Neural cell (in vitro differentiated cells): ENCODE measurements around the gene CAMK2D. TPM values are rescaled to one million over a fixed set of nuclear protein-coding genes. Genes with fewer than 3 reads are reported as not detected.

Source experiments
- H2AFZ ChIP-seq: fragments of 200-600, 300-800 bp; sonication (generic), shearing (Covaris generic); 2 replicates; pipeline ENCODE4 v1.6.0; 2014; ENCODE audit warnings: low read depth, mild to moderate bottlenecking, antibody characterized with exemption, low read length, moderate library complexity
- H3F3A ChIP-seq: fragments of 200-600 bp; shearing (Covaris generic); 2 replicates; pipeline ENCODE4 v1.6.1; 2016; ENCODE audit warnings: mild to moderate bottlenecking, moderate library complexity, mixed read lengths, antibody characterized with exemption, low read length; ENCODE audit not compliant: insufficient read depth, poor library complexity, severe bottlenecking
- H3K27ac ChIP-seq: fragments of 200-600, 300-800 bp; sonication (generic), shearing (Covaris generic); 2 replicates; pipeline ENCODE4 v1.5.1; 2014; ENCODE audit warnings: mild to moderate bottlenecking, low read length, moderate library complexity
- H3K27me3 ChIP-seq: fragments of 300-800, 200-600 bp; sonication (generic), shearing (Covaris generic); 2 replicates; pipeline ENCODE4 v1.6.0; 2014; ENCODE audit warnings: mild to moderate bottlenecking, low read depth, low read length, moderate library complexity; ENCODE audit not compliant: insufficient read depth
- H3K36me3 ChIP-seq: fragments of 300-800, 200-600 bp; sonication (generic), shearing (Covaris generic); 2 replicates; pipeline ENCODE4 v1.5.1; 2014; ENCODE audit warnings: mild to moderate bottlenecking, antibody characterized with exemption, low read length, moderate library complexity; ENCODE audit not compliant: insufficient read depth
- H3K4me2 ChIP-seq: fragments of 300-800, 200-600 bp; sonication (generic), shearing (Covaris generic); 2 replicates; pipeline ENCODE4 v1.6.0; 2014; ENCODE audit warnings: mild to moderate bottlenecking, low read length
- H3K4me3 ChIP-seq: fragments of 300-800, 200-600 bp; sonication (generic), shearing (Covaris generic); 2 replicates; pipeline ENCODE4 v1.5.1; 2014; ENCODE audit warnings: mild to moderate bottlenecking, low read length, moderate library complexity
- H3K79me2 ChIP-seq: fragments of 200-600 bp; shearing (Covaris generic); replicated peaks from 2 replicates; pipeline ENCODE4 v1.6.0; 2014; ENCODE audit warnings: mild to moderate bottlenecking, low read length, moderate library complexity; ENCODE audit not compliant: insufficient read depth
- H3K9ac ChIP-seq: fragments of 300-800, 200-600 bp; sonication (generic), shearing (Covaris generic); 2 replicates; pipeline ENCODE4 v1.6.1; 2016; ENCODE audit warnings: mild to moderate bottlenecking, low read length, mixed read lengths
- H3K9me2 ChIP-seq: fragments of 200-600 bp; shearing (Covaris generic); 2 replicates; pipeline ENCODE4 v1.6.1; 2016; ENCODE audit warnings: mild to moderate bottlenecking, low read length, mixed read lengths; ENCODE audit not compliant: insufficient read depth
- H3K9me3 ChIP-seq: fragments of 200-600, 300-800 bp; sonication (generic), shearing (Covaris generic); 2 replicates; pipeline ENCODE4 v1.6.1; 2016; ENCODE audit warnings: mild to moderate bottlenecking, mixed run types, low read length, moderate library complexity, mixed read lengths
- H4K20me1 ChIP-seq: fragments of 200-600 bp; shearing (Covaris generic); 2 replicates; pipeline ENCODE4 v1.6.1; 2016; ENCODE audit warnings: mild to moderate bottlenecking, mixed run types; ENCODE audit not compliant: insufficient read depth
- CTCF ChIP-seq: fragments of 450-650 bp; IDR thresholded peaks from 2 replicates; pipeline ENCODE4 v1.5.1; 2014; ENCODE audit warnings: antibody characterized with exemption, mild to moderate bottlenecking, moderate library complexity; ENCODE audit not compliant: poor library complexity, severe bottlenecking
- EP300 ChIP-seq: fragments of 450-650 bp; conservative IDR thresholded peaks from 2 replicates; pipeline ENCODE4 v1.6.1; 2014; ENCODE audit warnings: antibody characterized with exemption, mild to moderate bottlenecking, moderate library complexity; ENCODE audit not compliant: poor library complexity, severe bottlenecking
- EZH2 ChIP-seq: fragments of 200-600, 300-800 bp; shearing (Covaris generic), sonication (generic); IDR thresholded peaks from 2 replicates; pipeline ENCODE4 v1.6.1; 2014; ENCODE audit warnings: antibody characterized with exemption, low read length, borderline replicate concordance, mild to moderate bottlenecking; ENCODE audit not compliant: insufficient read depth, poor library complexity, severe bottlenecking
- MXI1 ChIP-seq: fragments of 450-650 bp; conservative IDR thresholded peaks from 2 replicates; pipeline ENCODE4 v1.6.1; 2014; ENCODE audit warnings: antibody characterized with exemption, mild to moderate bottlenecking; ENCODE audit not compliant: poor library complexity, severe bottlenecking
- POLR2AphosphoS5 ChIP-seq: IDR thresholded peaks from 2 replicates; pipeline ENCODE4 v1.6.1; 2012
- RAD21 ChIP-seq: fragments of 450-650 bp; conservative IDR thresholded peaks from 2 replicates; pipeline ENCODE4 v1.6.1; 2014; ENCODE audit warnings: antibody characterized with exemption, mild to moderate bottlenecking, moderate library complexity
- REST ChIP-seq: IDR thresholded peaks from 2 replicates; pipeline ENCODE4 v1.6.1; 2012; ENCODE audit warnings: borderline replicate concordance
- SMC3 ChIP-seq: fragments of 450-650 bp; conservative IDR thresholded peaks from 2 replicates; pipeline ENCODE4 v1.6.1; 2014; ENCODE audit warnings: antibody characterized with exemption, mild to moderate bottlenecking, moderate library complexity; ENCODE audit not compliant: poor library complexity
- TAF1 ChIP-seq: IDR thresholded peaks from 2 replicates; pipeline ENCODE4 v1.6.1; 2012; ENCODE audit warnings: low read depth
- polyA plus RNA-seq: library from polyadenylated mRNA; depleted of rRNA; stranded (reverse); fragments of >200 nt; gene quantifications from 2 replicates; pipeline ENCODE4 v1.2.3, GENCODE V29; 2014

The CAMK2D gene
- polyA plus RNA-seq, 1 donor from 2014 or later, result 27.1 TPM

- no peak overlapping the region for H3K4me2 ChIP-seq
- H3F3A ChIP-seq, result no peaks in the 10 kb centered on the region
- H3K27ac ChIP-seq, result no peak overlapping the region
- H4K20me1 ChIP-seq, result no peaks in the 10 kb centered on the region
- H3K4me3 ChIP-seq, result no peak overlapping the region
- H2AFZ ChIP-seq, result no peak overlapping the region
- H3K36me3 ChIP-seq, result no peaks in the 10 kb centered on the region
- H3K9me2 ChIP-seq, result no peaks in the 10 kb centered on the region
- H3K79me2 ChIP-seq, result no peaks in the 10 kb centered on the region
- H3K27me3 ChIP-seq, result no peaks in the 10 kb centered on the region
- TF ChIP-seq CTCF, result no peak
- no peak for TF ChIP-seq SMC3
- no peak for TF ChIP-seq TAF1
- TF ChIP-seq MXI1, result no peak
- no peak for TF ChIP-seq EZH2
- TF ChIP-seq RAD21, result no peak
- TF ChIP-seq REST, result no peak
- no peak for TF ChIP-seq EP300
- no peak for TF ChIP-seq POLR2AphosphoS5
- H3K9ac ChIP-seq, result no peak overlapping the region
- H3K9me3 ChIP-seq, result no peaks in the 10 kb centered on the region
These were observed 327.3 kb downstream of the CAMK2D start for GRCh38 chr4:113434247-113434587.

- Histone ChIP-seq H3K9me3 (no peaks in the 10 kb centered on the region), H3K79me2 (no peaks in the 10 kb centered on the region), H3F3A (no peaks in the 10 kb centered on the region), H3K4me3 (no peak overlapping the region), H3K4me2 (no peak overlapping the region), H3K9me2 (no peaks in the 10 kb centered on the region), H3K9ac (no peak overlapping the region), H4K20me1 (no peaks in the 10 kb centered on the region), H3K27ac (no peak overlapping the region), H3K36me3 (no peaks in the 10 kb centered on the region), H3K27me3 (no peaks in the 10 kb centered on the region), H2AFZ (no peak overlapping the region)
- no peak for TF ChIP-seq REST
- TF ChIP-seq TAF1, result no peak
- TF ChIP-seq SMC3, result no peak
- TF ChIP-seq CTCF, result no peak
These were observed 327.8 kb downstream of the CAMK2D start for GRCh38 chr4:113433536-113434246.
